OCI-LY1 (cell line): Measurements from ENCODE around the gene FBP2.

Source experiments
- H2AFZ ChIP-seq: fragments of 200-600 bp; sonication (generic), shearing (Covaris generic); 2 replicates; pipeline ENCODE4 v1.6.0; 2014; ENCODE audit warnings: antibody characterized with exemption, mild to moderate bottlenecking, low read length
- H3F3A ChIP-seq: fragments of 200-600 bp; sonication (generic), shearing (Covaris generic); 2 replicates; pipeline ENCODE4 v1.6.0; 2014; ENCODE audit warnings: mild to moderate bottlenecking, antibody characterized with exemption, low read length, moderate library complexity; ENCODE audit not compliant: insufficient read depth
- H3K27ac ChIP-seq: fragments of 200-600 bp; sonication (generic); 2 replicates; pipeline ENCODE4 v1.5.1; 2014; ENCODE audit warnings: low read length, mixed run types, mild to moderate bottlenecking, low read depth; ENCODE audit not compliant: poor library complexity, severe bottlenecking
- H3K27me3 ChIP-seq: fragments of 200-600 bp; sonication (generic); 2 replicates; pipeline ENCODE4 v1.6.0; 2014; ENCODE audit warnings: antibody characterized with exemption, mild to moderate bottlenecking, low read length, moderate library complexity; ENCODE audit not compliant: insufficient read depth
- H3K36me3 ChIP-seq: fragments of 200-600 bp; sonication (generic); 2 replicates; pipeline ENCODE4 v1.6.1; 2014; ENCODE audit warnings: mild to moderate bottlenecking, antibody characterized with exemption, low read length, moderate library complexity, mixed read lengths; ENCODE audit not compliant: insufficient read depth
- H3K4me1 ChIP-seq: fragments of 200-600 bp; sonication (generic); 2 replicates; pipeline ENCODE4 v1.5.1; 2014; ENCODE audit warnings: mild to moderate bottlenecking, low read length, moderate library complexity; ENCODE audit not compliant: insufficient read depth, severe bottlenecking
- H3K4me2 ChIP-seq: fragments of 200-600 bp; sonication (generic), shearing (Covaris generic); 2 replicates; pipeline ENCODE4 v1.6.1; 2014; ENCODE audit warnings: low read length
- H3K4me3 ChIP-seq: fragments of 200-600 bp; sonication (generic); 2 replicates; pipeline ENCODE4 v1.5.1; 2014; ENCODE audit warnings: low read length, low read depth, mild to moderate bottlenecking, mixed read lengths; ENCODE audit not compliant: poor library complexity, severe bottlenecking
- H3K79me2 ChIP-seq: fragments of 200-600 bp; shearing (Covaris generic); 2 replicates; pipeline ENCODE4 v1.6.1; 2016; ENCODE audit warnings: mixed run types, low read length, mixed read lengths; ENCODE audit not compliant: insufficient read depth
- H3K9ac ChIP-seq: fragments of 200-600 bp; sonication (generic), shearing (Covaris generic); 2 replicates; pipeline ENCODE4 v1.6.1; 2014; ENCODE audit warnings: mild to moderate bottlenecking, low read length, mixed read lengths
- H3K9me2 ChIP-seq: fragments of 200-600 bp; sonication (generic), shearing (Covaris generic); 2 replicates; pipeline ENCODE4 v1.6.1; 2014; ENCODE audit warnings: low read depth, mild to moderate bottlenecking, low read length, mixed read lengths
- H3K9me3 ChIP-seq: fragments of 200-600 bp; shearing (Covaris generic); 2 replicates; pipeline ENCODE4 v1.6.1; 2014; ENCODE audit warnings: low read length, mixed read lengths
- H4K20me1 ChIP-seq: fragments of 200-600 bp; sonication (generic), shearing (Covaris generic); 2 replicates; pipeline ENCODE4 v1.6.0; 2016; ENCODE audit warnings: mild to moderate bottlenecking, low read length; ENCODE audit not compliant: insufficient read depth
- EZH2 ChIP-seq: fragments of 200-600 bp; sonication (generic), shearing (Covaris generic); IDR thresholded peaks from 2 replicates; pipeline ENCODE4 v1.8.0; 2017; ENCODE audit warnings: borderline replicate concordance, mixed run types, mild to moderate bottlenecking, antibody characterized with exemption, low read length, moderate library complexity, mixed read lengths
- TF ChIP-seq, protein P1 (sequence below): fragments of 200-600 bp; sonication (generic), shearing (Covaris generic); IDR thresholded peaks from 2 replicates; pipeline ENCODE4 v1.5.1; 2017; ENCODE audit warnings: mild to moderate bottlenecking, antibody characterized with exemption, low read length, moderate library complexity, mixed read lengths

Gene FBP2

DNA sequence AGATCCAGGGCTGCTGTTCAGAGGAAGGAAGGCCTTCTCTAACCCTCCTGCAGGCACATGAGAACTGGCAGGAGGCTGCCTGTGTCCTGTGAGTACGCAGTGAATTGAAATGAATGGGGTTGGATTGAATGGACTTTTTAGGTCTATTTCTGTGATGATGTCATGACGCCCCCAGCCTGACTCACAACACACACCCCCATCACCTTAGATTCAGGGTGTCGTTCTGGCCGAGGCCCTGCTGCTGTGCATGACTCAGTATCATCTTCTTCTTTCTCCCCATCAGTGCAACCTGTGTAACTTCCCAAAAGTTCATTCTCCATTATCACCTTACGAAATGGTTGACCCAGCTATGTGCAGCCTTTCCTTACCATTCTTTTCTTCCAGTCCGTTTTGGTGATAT is 33.4 kb downstream of the FBP2 start:
- no peak overlapping the region for H3K9ac ChIP-seq
- no peak overlapping the region for H2AFZ ChIP-seq
- TF ChIP-seq, protein P1, sequence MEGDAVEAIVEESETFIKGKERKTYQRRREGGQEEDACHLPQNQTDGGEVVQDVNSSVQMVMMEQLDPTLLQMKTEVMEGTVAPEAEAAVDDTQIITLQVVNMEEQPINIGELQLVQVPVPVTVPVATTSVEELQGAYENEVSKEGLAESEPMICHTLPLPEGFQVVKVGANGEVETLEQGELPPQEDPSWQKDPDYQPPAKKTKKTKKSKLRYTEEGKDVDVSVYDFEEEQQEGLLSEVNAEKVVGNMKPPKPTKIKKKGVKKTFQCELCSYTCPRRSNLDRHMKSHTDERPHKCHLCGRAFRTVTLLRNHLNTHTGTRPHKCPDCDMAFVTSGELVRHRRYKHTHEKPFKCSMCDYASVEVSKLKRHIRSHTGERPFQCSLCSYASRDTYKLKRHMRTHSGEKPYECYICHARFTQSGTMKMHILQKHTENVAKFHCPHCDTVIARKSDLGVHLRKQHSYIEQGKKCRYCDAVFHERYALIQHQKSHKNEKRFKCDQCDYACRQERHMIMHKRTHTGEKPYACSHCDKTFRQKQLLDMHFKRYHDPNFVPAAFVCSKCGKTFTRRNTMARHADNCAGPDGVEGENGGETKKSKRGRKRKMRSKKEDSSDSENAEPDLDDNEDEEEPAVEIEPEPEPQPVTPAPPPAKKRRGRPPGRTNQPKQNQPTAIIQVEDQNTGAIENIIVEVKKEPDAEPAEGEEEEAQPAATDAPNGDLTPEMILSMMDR: no peak
- no peak for TF ChIP-seq EZH2
- H3K27ac ChIP-seq: no peak overlapping the region
- no peaks in the 10 kb centered on the region for H3K36me3 ChIP-seq
- no peak overlapping the region for H3K4me3 ChIP-seq
- no peaks in the 10 kb centered on the region for H3K9me3 ChIP-seq
- H3F3A ChIP-seq: no peaks in the 10 kb centered on the region
- H3K27me3 ChIP-seq: no peaks in the 10 kb centered on the region; the same call in 1 of the 2 replicates
- peaks cover 4% of the 10 kb centered on the region for H3K4me1 ChIP-seq
- no peak overlapping the region for H3K4me2 ChIP-seq
- H3K9me2 ChIP-seq: no peaks in the 10 kb centered on the region
- no peaks in the 10 kb centered on the region for H3K79me2 ChIP-seq
- H4K20me1 ChIP-seq: no peaks in the 10 kb centered on the region

DNA sequence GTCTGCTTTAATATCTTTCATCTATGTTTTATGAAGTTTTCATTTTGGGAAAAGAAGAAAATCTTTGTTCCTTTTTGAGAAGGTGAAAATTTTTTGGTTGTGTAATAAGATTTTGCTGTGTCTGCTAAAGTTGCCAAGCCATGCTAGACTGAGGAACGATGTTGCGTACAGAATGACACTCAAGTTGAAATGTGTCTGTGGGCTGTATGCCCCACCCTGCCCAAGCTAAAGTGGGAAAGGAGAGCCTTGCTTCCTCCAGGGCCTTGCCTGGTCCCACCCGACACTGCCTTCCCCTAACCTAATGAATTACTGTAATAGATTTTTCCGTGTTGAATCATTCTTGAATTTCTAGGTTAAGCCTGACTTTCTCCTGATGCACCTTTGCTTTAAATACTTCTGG is 36.2 kb downstream of the FBP2 start:
- TF ChIP-seq EZH2: no peak
- TF ChIP-seq, protein P1: no peak
- no peaks in the 10 kb centered on the region for H3F3A ChIP-seq
- no peaks in the 10 kb centered on the region for H3K9me2 ChIP-seq
- no peaks in the 10 kb centered on the region for H3K9me3 ChIP-seq
- peaks cover 6% of the 10 kb centered on the region for H3K4me1 ChIP-seq
- H3K36me3 ChIP-seq: no peaks in the 10 kb centered on the region
- H3K9ac ChIP-seq: no peak overlapping the region
- no peak overlapping the region for H2AFZ ChIP-seq
- no peak overlapping the region for H3K4me2 ChIP-seq
- no peaks in the 10 kb centered on the region for H3K27me3 ChIP-seq
- no peaks in the 10 kb centered on the region for H4K20me1 ChIP-seq
- no peak overlapping the region for H3K4me3 ChIP-seq
- H3K27ac ChIP-seq: no peak overlapping the region
- no peaks in the 10 kb centered on the region for H3K79me2 ChIP-seq

DNA sequence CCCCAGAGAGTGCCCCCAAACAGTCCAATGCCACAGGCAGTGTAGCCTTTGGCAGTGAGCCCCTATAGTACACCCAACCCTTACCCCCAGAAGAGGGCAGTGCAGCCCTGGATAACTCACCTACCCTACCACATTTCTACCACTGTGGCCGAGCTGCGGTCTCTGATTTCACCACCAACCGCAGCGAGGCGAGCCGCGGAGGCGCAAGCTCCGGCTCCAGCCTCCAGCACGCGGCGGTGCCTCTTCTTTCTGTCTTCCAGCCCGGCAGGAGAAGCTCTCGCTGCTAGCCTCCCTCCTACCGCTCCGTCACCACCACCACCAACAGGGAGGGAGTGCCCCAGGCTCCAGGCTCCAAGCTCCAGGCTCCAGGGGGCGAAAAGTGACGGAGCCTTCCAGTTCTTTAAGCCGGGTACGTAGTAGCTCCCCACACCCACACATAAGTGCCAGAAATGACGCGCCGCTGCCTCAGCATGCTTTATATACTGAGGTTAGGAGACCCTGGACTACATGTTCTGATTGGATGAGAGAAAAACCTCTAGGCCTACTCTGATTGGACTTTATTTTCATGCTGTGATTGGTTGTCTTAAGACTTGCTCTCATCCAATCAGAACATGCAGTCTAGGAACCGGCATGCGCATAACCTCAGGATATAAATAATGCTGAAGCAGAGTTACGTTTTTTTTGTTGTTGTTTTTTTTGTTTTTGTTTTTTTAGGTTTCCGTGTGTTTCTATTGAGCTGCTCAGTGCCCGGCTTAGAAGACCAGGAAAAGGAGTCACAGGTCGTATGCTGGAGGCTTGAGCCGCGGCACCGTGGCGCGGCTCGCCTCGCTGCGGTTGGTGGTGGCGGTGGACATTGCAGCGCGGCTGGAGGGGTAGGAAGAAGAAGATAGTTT is 38.9 kb downstream of the FBP2 start, which contains the start of gene PCAT7:
TSS of gene PCAT7 (plus strand) at position 645 of the 893 bp plus-strand sequence.
- Histone ChIP-seq H3K27me3 (no peaks in the 10 kb centered on the region), H3K27ac (no peak within 1 kb of the TSS), H3K36me3 (no peaks in the 10 kb centered on the region), H3K4me2 (peak within 1 kb of the TSS; percentile 35), H3K4me3 (peak within 1 kb of the TSS; percentile 13), H3F3A (no peaks in the 10 kb centered on the region), H4K20me1 (no peaks in the 10 kb centered on the region), H3K9me2 (no peaks in the 10 kb centered on the region), H3K4me1 (peaks cover 6% of the 10 kb centered on the region), H3K79me2 (no peaks in the 10 kb centered on the region), H3K9ac (no peak within 1 kb of the TSS), H2AFZ (no peak within 1 kb of the TSS), H3K9me3 (peaks cover 5% of the 10 kb centered on the region; the same call in 1 of the 2 replicates)
- TF ChIP-seq, protein P1: peak; percentile 84
- no peak for TF ChIP-seq EZH2
